PC-9 (cell line): ENCODE measurements around the gene PEMT. TPM values are rescaled to one million over a fixed set of nuclear protein-coding genes. Genes with fewer than 3 reads are reported as not detected.

Experiments
- BruUV-seq: library from RNA; stranded (reverse); fragments of 400-500 nt; replicated peaks from 2 replicates; lab custom pipeline; 2021; lab: Mats Ljungman, UMichigan
- CTCF ChIA-PET: fragments of 300-600 bp; sonication (Branson Sonifier 250); formaldehyde crosslinking; loops from one replicate; lab custom pipeline; 2022; ENCODE audit warnings: antibody characterized with exemption; lab: Charles Lee
- POLR2A ChIA-PET: fragments of 300-600 bp; sonication (Branson Sonifier 250); formaldehyde crosslinking; loops from one replicate; lab custom pipeline; 2022; ENCODE audit warnings: antibody characterized with exemption; ENCODE audit not compliant: unreplicated experiment; lab: Charles Lee
- DNase-seq, 2 experiments: peaks; one replicate each; pipeline versions ENCODE4 v3.0.0 to v3.0.0-alpha.2; 2015 to 2022; ENCODE audit warnings: mixed read lengths in 1 of 2
- H2AFZ ChIP-seq: fragments of 200-600 bp; sonication (generic); 2 replicates; pipeline ENCODE4 v1.8.1; 2017; ENCODE audit warnings: antibody characterized with exemption
- H3F3A ChIP-seq: fragments of 200-600 bp; sonication (generic); 2 replicates; pipeline ENCODE4 v1.8.1; 2017; ENCODE audit warnings: antibody characterized with exemption, mild to moderate bottlenecking, low read depth; ENCODE audit not compliant: insufficient read depth
- H3K27ac ChIP-seq: fragments of 200-600 bp; sonication (generic); 2 replicates; pipeline ENCODE4 v1.6.1; 2016; ENCODE audit warnings: mixed run types
- H3K27me3 ChIP-seq: fragments of 200-600 bp; sonication (generic); 2 replicates; pipeline ENCODE4 v1.6.1; 2016; ENCODE audit warnings: low read depth, mixed run types; ENCODE audit not compliant: insufficient read depth
- H3K36me3 ChIP-seq: fragments of 200-600 bp; sonication (generic); 2 replicates; pipeline ENCODE4 v1.6.1; 2016; ENCODE audit warnings: low read depth, mixed run types
- H3K4me1 ChIP-seq: fragments of 200-600 bp; sonication (generic); replicated peaks from 2 replicates; pipeline ENCODE4 v1.6.1; 2016; ENCODE audit warnings: mixed run types; ENCODE audit not compliant: insufficient read depth
- H3K4me2 ChIP-seq: fragments of 200-600 bp; sonication (generic); 2 replicates; pipeline ENCODE4 v1.6.1; 2017; ENCODE audit warnings: mixed run types
- H3K4me3 ChIP-seq: fragments of 200-600 bp; sonication (generic); 2 replicates; pipeline ENCODE4 v1.6.1; 2016; ENCODE audit warnings: mixed run types
- H3K79me2 ChIP-seq: fragments of 200-600 bp; sonication (generic); 2 replicates; pipeline ENCODE4 v1.6.1; 2017; ENCODE audit warnings: low read depth, mixed run types
- H3K9me2 ChIP-seq: fragments of 200-600 bp; sonication (generic); 2 replicates; pipeline ENCODE4 v1.8.1; 2017; ENCODE audit warnings: mild to moderate bottlenecking; ENCODE audit not compliant: insufficient read depth
- H3K9me3 ChIP-seq: fragments of 200-600 bp; sonication (generic); 2 replicates; pipeline ENCODE4 v1.8.1; 2016; ENCODE audit warnings: low read depth; ENCODE audit not compliant: insufficient read depth
- H4K20me1 ChIP-seq: fragments of 200-600 bp; sonication (generic); 2 replicates; pipeline ENCODE4 v1.8.1; 2017; ENCODE audit not compliant: insufficient read depth
- EZH2 ChIP-seq: fragments of 200-600 bp; sonication (generic); IDR thresholded peaks from 2 replicates; pipeline ENCODE4 v1.8.0; 2017; ENCODE audit warnings: antibody characterized with exemption, low read depth
- intact Hi-C: fragments of 100-400 bp; cut with micrococcal nuclease; formaldehyde crosslinking; loops from one replicate; pipeline ENCODE4 v1.10.0; 2022; ENCODE audit not compliant: unreplicated experiment
- total RNA-seq: library from RNA; stranded (reverse); gene quantifications from 2 replicates; pipeline ENCODE4 v1.2.3, GENCODE V29; 2021
- TF ChIP-seq, protein P1 (sequence below): fragments of 200-600 bp; sonication (generic); conservative IDR thresholded peaks from 2 replicates; pipeline ENCODE4 v1.6.1; 2017; ENCODE audit warnings: mixed run types, antibody characterized with exemption, mild to moderate bottlenecking, moderate library complexity

The PEMT gene
- total RNA-seq, 1 experiment from 2014 or later: 61.2 TPM

DNA sequence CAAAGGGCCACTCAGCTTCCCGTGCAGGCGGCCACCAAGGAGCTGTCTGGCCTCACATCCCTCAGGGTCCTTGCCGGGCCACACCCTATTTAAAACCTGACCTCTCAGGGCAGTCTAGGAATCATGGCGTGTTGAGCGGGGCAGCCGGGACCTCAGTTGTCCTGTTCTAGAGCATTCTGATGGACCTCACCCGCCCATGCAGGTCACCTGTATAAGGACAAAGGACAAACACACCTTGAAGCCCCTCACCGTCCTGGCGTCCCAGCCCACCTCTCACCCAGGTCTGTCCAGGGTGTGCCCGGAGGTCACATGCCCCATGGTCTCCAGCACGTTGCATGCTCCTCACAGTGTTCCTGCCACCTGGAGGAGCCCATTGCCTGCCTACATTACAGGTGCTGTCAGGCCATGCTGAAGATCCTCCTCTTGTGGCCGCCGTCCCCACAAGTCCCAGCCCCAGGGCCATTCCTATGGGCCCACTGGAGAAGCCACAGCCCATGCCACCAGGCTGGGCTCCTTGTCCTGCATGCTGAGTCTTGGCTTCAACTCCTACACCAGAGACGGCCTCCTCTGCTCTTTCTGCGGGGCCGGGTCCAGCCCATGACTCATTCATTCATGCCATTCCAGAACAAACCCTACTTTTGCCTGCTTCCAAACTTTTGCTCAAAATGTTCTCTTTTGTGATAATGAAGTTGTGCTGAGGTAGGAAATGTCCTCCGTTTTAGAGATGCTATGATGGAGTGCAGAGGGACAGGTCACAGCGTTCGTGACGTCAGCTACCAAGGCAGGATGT is 46.3 kb downstream of the PEMT start:
- no peak overlapping the region for H3K4me3 ChIP-seq
- no peaks in the 10 kb centered on the region for H3K4me1 ChIP-seq
- CTCF ChIA-PET: no interaction called here

DNA sequence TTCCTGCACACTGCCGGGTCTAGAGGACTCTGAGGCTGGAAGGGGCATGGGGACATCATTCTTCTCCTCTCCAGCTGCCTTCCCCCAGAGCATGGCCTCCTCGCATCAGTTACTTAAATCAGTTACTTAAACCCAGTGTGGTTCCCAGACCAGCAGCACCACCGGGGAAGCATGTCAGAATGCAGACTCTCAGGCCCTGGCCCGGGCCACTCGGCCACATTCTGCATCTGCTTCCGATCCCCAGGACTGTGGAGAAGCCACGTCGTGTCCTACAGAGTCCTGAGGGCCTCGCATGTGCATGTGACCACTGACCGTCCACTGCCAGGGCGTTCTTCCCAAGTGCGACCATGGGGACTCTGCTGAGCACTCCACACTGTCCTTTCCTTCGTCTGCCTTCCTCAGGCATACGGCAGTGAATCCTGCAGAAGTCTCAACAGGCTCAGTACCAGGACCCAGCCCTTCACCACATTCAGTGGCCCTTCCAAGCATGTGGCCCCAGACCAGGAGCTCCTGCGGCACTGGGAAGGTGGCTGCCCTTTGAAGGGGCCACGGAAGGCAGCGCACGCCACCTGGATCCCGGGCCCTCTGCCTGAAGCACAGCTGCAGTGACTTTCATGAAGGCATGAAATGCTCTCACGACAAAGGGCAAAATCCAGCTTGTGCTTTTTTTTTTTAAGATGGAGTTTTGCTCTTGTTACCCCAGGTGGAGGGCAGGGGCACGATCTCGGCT is 48.4 kb downstream of the PEMT start:
- CTCF ChIA-PET: no interaction called here
- intact Hi-C loops: no loop called here

More for the DNA sequence above, 46.3 kb downstream of the PEMT start:
- Histone ChIP-seq H2AFZ (no peak overlapping the region), H3F3A (no peaks in the 10 kb centered on the region), H3K4me2 (no peak overlapping the region), H4K20me1 (peaks cover 28% of the 10 kb centered on the region; the same call in 1 of the 2 replicates), H3K9me2 (no peaks in the 10 kb centered on the region), H3K27me3 (no peaks in the 10 kb centered on the region), H3K9me3 (no peaks in the 10 kb centered on the region), H3K36me3 (no peaks in the 10 kb centered on the region), H3K79me2 (no peaks in the 10 kb centered on the region), H3K27ac (no peak overlapping the region)
- BruUV-seq: no TSS peak
- POLR2A ChIA-PET: no interaction called here
- intact Hi-C loops: no loop called here
- DNase-seq: no peak
- TF ChIP-seq, protein P1, sequence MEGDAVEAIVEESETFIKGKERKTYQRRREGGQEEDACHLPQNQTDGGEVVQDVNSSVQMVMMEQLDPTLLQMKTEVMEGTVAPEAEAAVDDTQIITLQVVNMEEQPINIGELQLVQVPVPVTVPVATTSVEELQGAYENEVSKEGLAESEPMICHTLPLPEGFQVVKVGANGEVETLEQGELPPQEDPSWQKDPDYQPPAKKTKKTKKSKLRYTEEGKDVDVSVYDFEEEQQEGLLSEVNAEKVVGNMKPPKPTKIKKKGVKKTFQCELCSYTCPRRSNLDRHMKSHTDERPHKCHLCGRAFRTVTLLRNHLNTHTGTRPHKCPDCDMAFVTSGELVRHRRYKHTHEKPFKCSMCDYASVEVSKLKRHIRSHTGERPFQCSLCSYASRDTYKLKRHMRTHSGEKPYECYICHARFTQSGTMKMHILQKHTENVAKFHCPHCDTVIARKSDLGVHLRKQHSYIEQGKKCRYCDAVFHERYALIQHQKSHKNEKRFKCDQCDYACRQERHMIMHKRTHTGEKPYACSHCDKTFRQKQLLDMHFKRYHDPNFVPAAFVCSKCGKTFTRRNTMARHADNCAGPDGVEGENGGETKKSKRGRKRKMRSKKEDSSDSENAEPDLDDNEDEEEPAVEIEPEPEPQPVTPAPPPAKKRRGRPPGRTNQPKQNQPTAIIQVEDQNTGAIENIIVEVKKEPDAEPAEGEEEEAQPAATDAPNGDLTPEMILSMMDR: no peak
- no peak for TF ChIP-seq EZH2

DNA sequence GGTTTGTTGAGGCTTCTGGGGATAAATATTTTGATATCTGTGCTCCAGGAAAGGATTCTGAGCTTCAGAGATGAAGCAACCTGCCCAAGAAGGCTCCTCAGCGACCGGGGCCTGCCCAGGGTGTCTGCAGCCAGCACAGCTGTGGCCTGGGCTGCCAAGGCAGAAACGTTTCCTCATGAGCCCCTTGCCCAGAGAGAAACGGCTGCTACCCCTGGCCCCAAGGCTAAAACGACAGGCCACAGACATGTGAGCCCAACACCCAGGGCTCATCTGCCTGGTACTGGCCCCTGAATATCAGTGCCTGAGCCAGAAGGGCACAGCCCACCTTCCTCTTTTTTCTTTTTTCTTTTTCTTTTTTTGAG is 49.9 kb downstream of the PEMT start:
- Histone ChIP-seq H3K4me1 (peaks cover 21% of the 10 kb centered on the region), H3K79me2 (no peaks in the 10 kb centered on the region), H3K9me2 (no peaks in the 10 kb centered on the region), H3K36me3 (no peaks in the 10 kb centered on the region), H3K9me3 (no peaks in the 10 kb centered on the region), H3K4me2 (no peak overlapping the region), H3K4me3 (no peak overlapping the region), H3F3A (peaks cover 20% of the 10 kb centered on the region), H3K27me3 (no peaks in the 10 kb centered on the region), H3K27ac (no peak overlapping the region), H4K20me1 (peaks cover 30% of the 10 kb centered on the region; the same call in 1 of the 2 replicates), H2AFZ (no peak overlapping the region)
- no peak for DNase-seq
- TF ChIP-seq, protein P1: no peak
- no peak for TF ChIP-seq EZH2
- CTCF ChIA-PET: no interaction called here
- BruUV-seq: no TSS peak
- intact Hi-C loops: no loop called here
- POLR2A ChIA-PET: interaction anchor here (0.7 kb wide), 1 partner anchor 53 kb away, joined by 3 read pairs; no protein-coding TSS in a partner anchor

More for the DNA sequence above, 48.4 kb downstream of the PEMT start:
- no peak overlapping the region for H3K4me3 ChIP-seq
- no peak overlapping the region for H3K27ac ChIP-seq
- POLR2A ChIA-PET: no interaction called here
- peaks cover 30% of the 10 kb centered on the region; the same call in 1 of the 2 replicates for H4K20me1 ChIP-seq
- peaks cover 13% of the 10 kb centered on the region for H3K4me1 ChIP-seq
- H3K4me2 ChIP-seq: no peak overlapping the region
- H3K36me3 ChIP-seq: no peaks in the 10 kb centered on the region
- H3F3A ChIP-seq: peaks cover 12% of the 10 kb centered on the region
- H2AFZ ChIP-seq: no peak overlapping the region
- BruUV-seq: no TSS peak
- H3K79me2 ChIP-seq: no peaks in the 10 kb centered on the region
- no peaks in the 10 kb centered on the region for H3K27me3 ChIP-seq
- TF ChIP-seq, protein P1: no peak
- TF ChIP-seq EZH2: no peak
- H3K9me3 ChIP-seq: no peaks in the 10 kb centered on the region
- H3K9me2 ChIP-seq: no peaks in the 10 kb centered on the region
- DNase-seq: no peak
